ENCODE results near the gene SPATC1L.

SPATC1L gene

GRCh38 chr21:46183910-46184624 lies at the start of gene SPATC1L:
SPATC1L (minus strand) TSS chr21:46184459; CDS start chr21:46182816, 1,643 bp downstream.
- TF ChIP-seq CTCF (IDR thresholded peaks at IDR 0.05; ENCODE audit: low read depth, low read length, missing control alignments), result no peak
- peak within 1 kb of the TSS; percentile 84 for H3K4me3 ChIP-seq (ENCODE audit: low read depth, low read length)
- in situ Hi-C loops (cut with HindIII; ENCODE audit: low sequenced_read_pairs), result no loop called here
- DNase-seq (ENCODE audit: low read depth), result peak; percentile 36

- DNase-seq (ENCODE audit: low read depth), result no peak
- peak overlapping the region; percentile 53 for H3K4me3 ChIP-seq (ENCODE audit: low read depth, low read length)
- in situ Hi-C loops (cut with HindIII; ENCODE audit: low sequenced_read_pairs), result no loop called here
- no peak for TF ChIP-seq CTCF (IDR thresholded peaks at IDR 0.05; ENCODE audit: low read depth, low read length, missing control alignments)
These were observed 45.6 kb upstream of the SPATC1L start for GRCh38 chr21:46229923-46230260.

- in situ Hi-C loops (cut with HindIII; ENCODE audit: low sequenced_read_pairs), result no loop called here
- TF ChIP-seq CTCF (IDR thresholded peaks at IDR 0.05; ENCODE audit: low read depth, low read length, missing control alignments), result peak; percentile 45
- DNase-seq (ENCODE audit: low read depth), result no peak
- H3K4me3 ChIP-seq (ENCODE audit: low read depth, low read length), result peak overlapping the region; percentile 53
These were observed 45.1 kb upstream of the SPATC1L start for GRCh38 chr21:46229133-46229922.

GRCh38 chr21:46228345-46229051 lies 44.2 kb upstream of the SPATC1L start, which contains the start of gene LSS:
LSS (minus strand) TSS chr21:46228774; CDS start chr21:46228745, 29 bp downstream.
- DNase-seq (ENCODE audit: low read depth), result peak; percentile 95
- in situ Hi-C loops (cut with HindIII; ENCODE audit: low sequenced_read_pairs), result no loop called here
- peak within 1 kb of the TSS; percentile 62 for H3K4me3 ChIP-seq (ENCODE audit: low read depth, low read length)
- TF ChIP-seq CTCF (IDR thresholded peaks at IDR 0.05; ENCODE audit: low read depth, low read length, missing control alignments), result no peak

- DNase-seq (ENCODE audit: low read depth), result no peak
- in situ Hi-C loops (cut with HindIII; ENCODE audit: low sequenced_read_pairs), result no loop called here
- TF ChIP-seq CTCF (IDR thresholded peaks at IDR 0.05; ENCODE audit: low read depth, low read length, missing control alignments), result no peak
- peak overlapping the region; percentile 62 for H3K4me3 ChIP-seq (ENCODE audit: low read depth, low read length)
These were observed 43.6 kb upstream of the SPATC1L start for GRCh38 chr21:46227811-46228344.

Data from astrocyte of the cerebellum (primary cell).